ENCODE measurements around the gene LDHD.
A peak's percentile ranks its signal among the peaks of the same experiment; 100 is the strongest.

Gene LDHD

DNA sequence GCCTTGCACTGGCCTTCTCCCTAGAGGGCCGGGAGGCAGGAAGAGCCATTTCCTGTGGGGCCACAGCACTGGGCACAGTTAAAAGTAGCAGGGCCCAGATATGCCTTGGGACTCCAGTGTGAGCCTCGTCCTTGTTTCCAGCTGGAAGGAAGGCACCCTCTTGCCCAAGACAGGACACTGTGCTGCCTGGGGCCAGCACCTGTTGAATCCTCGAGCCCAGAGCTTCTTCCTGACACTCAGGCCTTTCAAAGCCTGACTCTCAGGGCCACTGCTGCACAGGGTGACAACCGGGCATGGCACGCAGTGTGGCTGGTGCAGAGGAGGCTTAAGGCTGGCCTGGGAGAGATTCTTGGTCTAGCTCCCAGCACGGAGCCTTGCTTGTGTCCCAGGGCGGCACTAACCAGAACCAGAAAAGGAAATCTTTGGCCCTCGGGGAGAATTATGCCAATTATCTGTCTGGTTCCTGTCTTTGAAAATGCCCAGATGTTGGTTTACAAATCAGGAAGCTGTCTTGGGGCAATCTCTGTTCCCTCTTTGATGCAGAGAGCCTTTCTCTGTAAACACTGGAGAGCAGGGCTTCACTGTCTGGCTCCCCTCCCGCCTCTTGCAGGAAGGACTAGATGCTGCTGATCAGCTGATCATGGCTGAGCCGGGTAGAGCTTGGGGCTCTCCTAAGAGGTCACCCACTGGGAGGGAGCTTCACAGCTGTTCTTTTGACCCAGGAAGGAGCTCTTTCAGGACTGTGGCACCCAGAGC is 11.1 kb downstream of the LDHD start:
- DNase-seq (ENCODE audit: low read depth) = peak; percentile 30
- TF ChIP-seq, protein P1, sequence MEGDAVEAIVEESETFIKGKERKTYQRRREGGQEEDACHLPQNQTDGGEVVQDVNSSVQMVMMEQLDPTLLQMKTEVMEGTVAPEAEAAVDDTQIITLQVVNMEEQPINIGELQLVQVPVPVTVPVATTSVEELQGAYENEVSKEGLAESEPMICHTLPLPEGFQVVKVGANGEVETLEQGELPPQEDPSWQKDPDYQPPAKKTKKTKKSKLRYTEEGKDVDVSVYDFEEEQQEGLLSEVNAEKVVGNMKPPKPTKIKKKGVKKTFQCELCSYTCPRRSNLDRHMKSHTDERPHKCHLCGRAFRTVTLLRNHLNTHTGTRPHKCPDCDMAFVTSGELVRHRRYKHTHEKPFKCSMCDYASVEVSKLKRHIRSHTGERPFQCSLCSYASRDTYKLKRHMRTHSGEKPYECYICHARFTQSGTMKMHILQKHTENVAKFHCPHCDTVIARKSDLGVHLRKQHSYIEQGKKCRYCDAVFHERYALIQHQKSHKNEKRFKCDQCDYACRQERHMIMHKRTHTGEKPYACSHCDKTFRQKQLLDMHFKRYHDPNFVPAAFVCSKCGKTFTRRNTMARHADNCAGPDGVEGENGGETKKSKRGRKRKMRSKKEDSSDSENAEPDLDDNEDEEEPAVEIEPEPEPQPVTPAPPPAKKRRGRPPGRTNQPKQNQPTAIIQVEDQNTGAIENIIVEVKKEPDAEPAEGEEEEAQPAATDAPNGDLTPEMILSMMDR (IDR thresholded peaks at IDR 0.05; ENCODE audit: low read length, missing control alignments) = no peak
- no peak overlapping the region for H3K4me3 ChIP-seq (replicated peaks; ENCODE audit: low read depth, low read length)

DNA sequence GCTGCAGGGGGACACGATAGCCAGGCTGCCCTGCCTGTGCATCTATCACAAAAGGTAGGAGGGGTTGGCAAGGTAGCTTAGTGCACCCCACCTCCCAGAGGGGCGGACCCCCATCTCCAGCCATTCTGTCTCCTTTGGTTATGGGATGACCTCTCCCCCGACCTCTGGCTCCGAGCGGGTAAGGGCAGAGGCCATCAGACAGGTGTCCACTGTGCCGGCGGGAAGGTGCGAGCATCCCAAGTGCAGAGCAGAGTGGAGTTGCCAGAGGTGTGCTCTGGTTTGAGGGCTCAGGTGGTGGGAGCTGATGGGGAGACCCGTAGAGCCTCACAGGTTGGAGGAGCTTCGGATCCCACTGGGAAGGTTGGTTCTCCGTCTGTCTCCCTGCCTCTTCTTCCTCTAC is 11.7 kb downstream of the LDHD start:
- H3K4me3 ChIP-seq (replicated peaks; ENCODE audit: low read depth, low read length) = no peak overlapping the region
- TF ChIP-seq, protein P1 (IDR thresholded peaks at IDR 0.05; ENCODE audit: low read length, missing control alignments) = no peak
- no peak for DNase-seq (ENCODE audit: low read depth)

DNA sequence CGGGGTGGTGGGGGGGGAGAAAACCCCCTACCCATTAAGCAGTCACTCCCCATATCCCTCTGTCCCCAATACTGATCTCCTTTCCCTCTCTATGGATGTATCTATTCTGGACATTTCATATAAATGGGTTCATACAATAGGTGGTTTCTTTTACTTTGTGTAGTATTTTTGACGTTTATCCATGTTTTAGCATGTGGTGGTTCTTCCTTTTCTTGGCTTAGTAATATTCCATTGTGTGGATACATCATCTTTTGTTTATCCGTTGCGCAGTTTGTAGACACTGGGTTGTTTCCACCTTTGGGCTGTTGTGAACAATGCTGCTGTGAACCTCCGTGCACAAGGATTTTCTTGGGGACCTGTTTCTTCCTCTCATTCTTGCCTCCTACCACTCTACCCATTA is 12.6 kb downstream of the LDHD start:
- no peak overlapping the region for H3K4me3 ChIP-seq (replicated peaks; ENCODE audit: low read depth, low read length)
- TF ChIP-seq, protein P1 (IDR thresholded peaks at IDR 0.05; ENCODE audit: low read length, missing control alignments) = no peak
- DNase-seq (ENCODE audit: low read depth) = no peak

DNA sequence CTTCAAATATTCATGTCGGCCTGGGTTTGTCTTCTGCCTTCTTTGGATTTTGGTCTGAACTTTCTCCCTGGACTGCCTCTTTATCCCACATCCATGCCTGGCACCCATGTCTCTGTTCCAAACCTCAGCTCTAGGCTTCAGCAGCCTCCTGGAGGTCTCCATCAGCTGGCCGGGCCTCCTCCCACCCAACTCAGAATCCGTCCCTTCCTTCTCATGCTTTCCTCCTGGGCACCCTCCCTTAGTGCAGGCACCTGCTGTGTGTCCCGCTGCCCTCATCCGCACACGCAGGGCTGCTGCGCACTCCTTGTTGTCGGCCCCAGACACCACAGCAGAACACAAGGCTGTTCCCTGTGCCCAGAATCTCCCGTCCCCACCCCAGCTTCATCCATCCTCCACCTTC is 14.0 kb downstream of the LDHD start:
- H3K4me3 ChIP-seq (replicated peaks; ENCODE audit: low read depth, low read length) = no peak overlapping the region
- TF ChIP-seq, protein P1 (IDR thresholded peaks at IDR 0.05; ENCODE audit: low read length, missing control alignments) = no peak
- DNase-seq (ENCODE audit: low read depth) = no peak

DNA sequence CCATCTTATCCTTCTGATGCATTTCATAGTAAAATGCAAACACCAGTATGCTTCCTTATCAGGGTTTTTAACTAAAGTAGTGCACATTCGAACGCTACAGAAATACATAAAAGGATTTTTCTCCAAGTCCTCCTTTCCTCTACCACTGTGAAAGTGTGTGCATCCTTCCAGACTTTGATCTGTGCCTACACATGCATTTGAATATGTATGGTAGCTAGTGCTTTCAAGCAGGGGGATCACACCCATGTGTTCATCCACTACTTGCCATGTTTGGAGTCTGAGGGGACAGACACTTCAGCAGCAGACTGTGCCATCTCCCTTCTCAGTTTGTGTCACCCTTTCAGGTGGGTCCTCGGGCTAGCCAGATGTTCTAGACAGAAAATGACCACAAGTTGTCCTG is 14.9 kb downstream of the LDHD start:
- H3K4me3 ChIP-seq (replicated peaks; ENCODE audit: low read depth, low read length) = no peak overlapping the region
- TF ChIP-seq, protein P1 (IDR thresholded peaks at IDR 0.05; ENCODE audit: low read length, missing control alignments) = no peak
- no peak for DNase-seq (ENCODE audit: low read depth)

DNA sequence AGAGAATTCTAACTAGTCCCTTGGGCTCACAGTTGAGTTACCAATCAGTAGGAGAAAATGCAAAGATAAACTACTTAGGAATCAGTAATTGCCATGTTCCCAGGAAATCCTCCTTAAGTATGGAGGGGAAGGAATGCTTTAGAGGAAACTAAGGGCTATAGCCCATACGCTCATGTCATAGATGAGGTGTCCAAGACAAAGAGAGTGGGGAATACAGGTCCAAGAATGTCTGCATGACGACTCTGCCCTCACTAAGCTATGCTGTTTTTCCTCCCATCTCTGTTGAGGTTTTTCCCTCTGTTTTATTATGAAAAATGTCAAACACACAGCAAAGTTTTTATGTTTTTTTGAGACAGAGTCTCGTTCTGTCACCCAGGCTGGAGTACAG is 16.0 kb downstream of the LDHD start:
- TF ChIP-seq, protein P1 (IDR thresholded peaks at IDR 0.05; ENCODE audit: low read length, missing control alignments) = no peak
- no peak for DNase-seq (ENCODE audit: low read depth)
- no peak overlapping the region for H3K4me3 ChIP-seq (replicated peaks; ENCODE audit: low read depth, low read length)
